Smooth muscle cell (in vitro differentiated cells): ENCODE data around the gene NANOS3. TPM values are rescaled to one million over a fixed set of nuclear protein-coding genes. Genes with fewer than 3 reads are reported as not detected.
A peak's percentile ranks its signal among the peaks of the same experiment; 100 is the strongest.
"Not testable (repeated sequence)": the region's sequence is repeated elsewhere in the genome, so short reads cannot be mapped to it uniquely, and the experiment has no call there.

Source experiments
- DNase-seq: peaks from one replicate; lab custom pipeline; 2025; ENCODE audit not compliant: unreplicated experiment; lab: John Stamatoyannopoulos, UW
- H2AFZ ChIP-seq: fragments of 200-600 bp; sonication (generic); 2 replicates; pipeline ENCODE4 v1.6.0; 2016; ENCODE audit warnings: antibody characterized with exemption, low read depth, mild to moderate bottlenecking
- H3F3A ChIP-seq: fragments of 200-600 bp; sonication (generic); 2 replicates; pipeline ENCODE4 v1.6.0; 2017; ENCODE audit warnings: antibody characterized with exemption, low read depth
- H3K27ac ChIP-seq: fragments of 200-600 bp; sonication (generic); 2 replicates; pipeline ENCODE4 v1.5.1; 2016; ENCODE audit warnings: low read depth, mild to moderate bottlenecking
- H3K27me3 ChIP-seq: fragments of 200-600 bp; sonication (generic); 2 replicates; pipeline ENCODE4 v1.6.1; 2016; ENCODE audit warnings: low read depth, mild to moderate bottlenecking
- H3K36me3 ChIP-seq: fragments of 200-600 bp; sonication (generic); 2 replicates; pipeline ENCODE4 v1.5.1; 2016; ENCODE audit warnings: low read depth
- H3K4me1 ChIP-seq: fragments of 200-600 bp; sonication (generic); 2 replicates; pipeline ENCODE4 v1.5.1; 2016; ENCODE audit warnings: low read depth
- H3K4me2 ChIP-seq: fragments of 200-600 bp; sonication (generic); 2 replicates; pipeline ENCODE4 v1.6.0; 2016; ENCODE audit warnings: mild to moderate bottlenecking
- H3K4me3 ChIP-seq: fragments of 200-600 bp; sonication (generic); 2 replicates; pipeline ENCODE4 v1.5.1; 2016; ENCODE audit warnings: mild to moderate bottlenecking
- H3K79me2 ChIP-seq: fragments of 200-600 bp; sonication (generic); 2 replicates; pipeline ENCODE4 v1.6.0; 2016; ENCODE audit warnings: low read depth, mild to moderate bottlenecking
- H3K9ac ChIP-seq: fragments of 200-600 bp; sonication (generic); 2 replicates; pipeline ENCODE4 v1.6.0; 2016; ENCODE audit warnings: low read depth
- H3K9me3 ChIP-seq: fragments of 200-600 bp; sonication (generic); replicated peaks from 2 replicates; pipeline ENCODE4 v1.5.1; 2016; ENCODE audit warnings: low read depth
- H4K20me1 ChIP-seq: fragments of 200-600 bp; sonication (generic); 2 replicates; pipeline ENCODE4 v1.6.0; 2016; ENCODE audit warnings: low read depth
- WGBS: methylation state at CpG from one replicate; pipeline ENCODE4 v1.1.7; 2016; ENCODE audit warnings: low lambda C conversion rate; 5-methylcytosine and 5-hydroxymethylcytosine counted together
- polyA plus RNA-seq: library from polyadenylated mRNA; unstranded; fragments of >200 nt; fragmentation: Nextera tagmentation; extraction: Ambion mirVana; gene quantifications from 2 replicates; pipeline ENCODE4 v1.2.1, GENCODE V29; 2016
- total RNA-seq: library from RNA; depleted of rRNA; stranded (reverse); fragments of >200 nt; gene quantifications from 2 replicates; pipeline ENCODE4 v1.2.3, GENCODE V29; 2014
- TF ChIP-seq, protein P1 (sequence below): fragments of 200-600 bp; sonication (generic); IDR thresholded peaks from 2 replicates; pipeline ENCODE4 v1.5.1; 2017; ENCODE audit warnings: borderline replicate concordance, mild to moderate bottlenecking, antibody characterized with exemption; ENCODE audit not compliant: insufficient read depth, poor library complexity, severe bottlenecking

Gene NANOS3
- total and polyA plus RNA-seq, 2 experiments from 2014 or later = 2.7 TPM; not detected in 1

- 21% methylated on average over 62 of the region's 66 CpGs for WGBS
- Histone ChIP-seq H3K36me3 (no peaks in the 10 kb centered on the region), H3K4me1 (peaks cover 33% of the 10 kb centered on the region), H4K20me1 (no peaks in the 10 kb centered on the region), H3K27ac (peak overlapping the region; percentile 100), H3F3A (peaks cover 62% of the 10 kb centered on the region), H2AFZ (no peak overlapping the region), H3K27me3 (no peaks in the 10 kb centered on the region), H3K79me2 (no peaks in the 10 kb centered on the region), H3K9me3 (no peaks in the 10 kb centered on the region), H3K4me3 (peak overlapping the region; percentile 17), H3K4me2 (peak overlapping the region; percentile 64), H3K9ac (peak overlapping the region; percentile 100)
- peak; percentile 64 for DNase-seq
- TF ChIP-seq, protein P1, sequence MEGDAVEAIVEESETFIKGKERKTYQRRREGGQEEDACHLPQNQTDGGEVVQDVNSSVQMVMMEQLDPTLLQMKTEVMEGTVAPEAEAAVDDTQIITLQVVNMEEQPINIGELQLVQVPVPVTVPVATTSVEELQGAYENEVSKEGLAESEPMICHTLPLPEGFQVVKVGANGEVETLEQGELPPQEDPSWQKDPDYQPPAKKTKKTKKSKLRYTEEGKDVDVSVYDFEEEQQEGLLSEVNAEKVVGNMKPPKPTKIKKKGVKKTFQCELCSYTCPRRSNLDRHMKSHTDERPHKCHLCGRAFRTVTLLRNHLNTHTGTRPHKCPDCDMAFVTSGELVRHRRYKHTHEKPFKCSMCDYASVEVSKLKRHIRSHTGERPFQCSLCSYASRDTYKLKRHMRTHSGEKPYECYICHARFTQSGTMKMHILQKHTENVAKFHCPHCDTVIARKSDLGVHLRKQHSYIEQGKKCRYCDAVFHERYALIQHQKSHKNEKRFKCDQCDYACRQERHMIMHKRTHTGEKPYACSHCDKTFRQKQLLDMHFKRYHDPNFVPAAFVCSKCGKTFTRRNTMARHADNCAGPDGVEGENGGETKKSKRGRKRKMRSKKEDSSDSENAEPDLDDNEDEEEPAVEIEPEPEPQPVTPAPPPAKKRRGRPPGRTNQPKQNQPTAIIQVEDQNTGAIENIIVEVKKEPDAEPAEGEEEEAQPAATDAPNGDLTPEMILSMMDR = no peak
Measured at GRCh38 chr19:13849991-13850909, 26.7 kb upstream of the NANOS3 start.

DNA sequence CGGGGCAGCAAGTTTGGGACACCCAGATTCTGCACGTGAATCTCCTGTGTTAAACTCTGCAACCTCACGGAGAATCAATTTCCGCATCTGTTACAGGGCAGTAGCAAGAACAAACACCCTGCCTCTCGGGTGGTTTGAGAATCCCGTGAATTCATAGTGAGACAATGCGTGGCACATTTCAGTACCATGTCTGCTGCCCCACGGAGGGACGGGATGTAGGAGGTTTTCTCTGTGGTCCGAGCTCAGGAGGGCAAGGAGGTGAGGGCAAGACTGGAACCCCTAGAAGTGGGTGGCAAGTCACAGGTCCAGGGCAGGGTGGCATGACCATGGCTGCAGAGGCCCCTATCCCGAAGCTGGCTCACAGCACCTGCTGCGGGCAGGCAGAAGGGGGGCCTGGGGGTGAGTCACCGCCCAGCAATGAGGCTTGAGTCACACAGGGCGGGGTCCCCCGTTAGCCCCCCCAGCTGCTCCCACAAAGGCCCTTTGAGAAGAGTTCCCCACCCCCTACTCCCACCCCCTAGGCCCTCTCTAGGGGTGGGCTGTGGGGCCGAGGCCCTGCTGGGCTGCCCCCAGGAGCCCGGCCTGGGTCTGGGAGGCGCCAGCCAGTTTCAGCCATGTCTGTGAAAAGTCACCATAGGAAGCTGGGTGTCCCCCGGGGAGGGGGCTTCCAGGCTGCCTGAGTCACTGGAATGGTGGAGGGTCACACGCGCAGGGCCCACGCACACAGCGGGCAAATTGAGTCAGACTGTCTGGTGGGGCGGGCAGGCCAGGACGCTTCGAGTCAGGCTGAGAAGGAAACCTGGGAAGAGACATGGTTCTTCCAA is 25.8 kb upstream of the NANOS3 start:
- H3K4me1 ChIP-seq = peaks cover 33% of the 10 kb centered on the region
- H3K27ac ChIP-seq = peak overlapping the region; percentile 100
- H3K9ac ChIP-seq = peak overlapping the region; percentile 100
- H3K79me2 ChIP-seq = no peaks in the 10 kb centered on the region
- H2AFZ ChIP-seq = no peak overlapping the region
- no peaks in the 10 kb centered on the region for H3K36me3 ChIP-seq
- no peaks in the 10 kb centered on the region for H3K27me3 ChIP-seq
- no peaks in the 10 kb centered on the region for H3K9me3 ChIP-seq
- peak overlapping the region; percentile 17 for H3K4me3 ChIP-seq
- TF ChIP-seq, protein P1 = no peak
- no peaks in the 10 kb centered on the region for H4K20me1 ChIP-seq
- peaks cover 55% of the 10 kb centered on the region for H3F3A ChIP-seq
- peak overlapping the region; percentile 73 for H3K4me2 ChIP-seq
- DNase-seq = peak; percentile 96
- WGBS = 16% methylated on average over 24 of the region's 26 CpGs

DNA sequence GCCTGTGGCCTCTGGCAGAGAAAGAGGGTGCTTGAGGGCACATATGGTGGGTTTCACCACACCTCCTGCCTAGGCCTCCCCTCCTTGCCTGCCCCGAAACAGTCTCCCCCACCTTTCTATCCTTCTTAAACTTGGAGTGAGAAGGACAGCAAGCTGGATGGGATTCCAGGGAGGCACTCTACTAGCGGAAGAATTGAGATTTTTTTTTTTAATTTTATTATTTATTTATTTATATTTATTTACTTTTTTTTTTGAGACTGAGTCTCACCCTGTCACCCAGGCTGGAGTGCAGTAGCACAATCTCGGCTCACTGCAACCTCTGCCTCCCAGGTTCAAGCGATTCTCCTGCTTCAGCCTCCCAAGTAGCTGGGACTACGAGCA is 25.2 kb upstream of the NANOS3 start:
- not testable (repeated sequence) for H3K27me3 ChIP-seq, H3K79me2 ChIP-seq, H3K4me3 ChIP-seq, DNase-seq, H3K9me3 ChIP-seq, H2AFZ ChIP-seq, H3K36me3 ChIP-seq, H4K20me1 ChIP-seq
- H3K27ac ChIP-seq = peak overlapping the region; percentile 100
- H3K4me2 ChIP-seq = peak overlapping the region; percentile 73
- peaks cover 53% of the 10 kb centered on the region for H3F3A ChIP-seq
- H3K9ac ChIP-seq = peak overlapping the region; percentile 100
- H3K4me1 ChIP-seq = peaks cover 31% of the 10 kb centered on the region
- 71% methylated on average over 5 of the region's 5 CpGs for WGBS

DNA sequence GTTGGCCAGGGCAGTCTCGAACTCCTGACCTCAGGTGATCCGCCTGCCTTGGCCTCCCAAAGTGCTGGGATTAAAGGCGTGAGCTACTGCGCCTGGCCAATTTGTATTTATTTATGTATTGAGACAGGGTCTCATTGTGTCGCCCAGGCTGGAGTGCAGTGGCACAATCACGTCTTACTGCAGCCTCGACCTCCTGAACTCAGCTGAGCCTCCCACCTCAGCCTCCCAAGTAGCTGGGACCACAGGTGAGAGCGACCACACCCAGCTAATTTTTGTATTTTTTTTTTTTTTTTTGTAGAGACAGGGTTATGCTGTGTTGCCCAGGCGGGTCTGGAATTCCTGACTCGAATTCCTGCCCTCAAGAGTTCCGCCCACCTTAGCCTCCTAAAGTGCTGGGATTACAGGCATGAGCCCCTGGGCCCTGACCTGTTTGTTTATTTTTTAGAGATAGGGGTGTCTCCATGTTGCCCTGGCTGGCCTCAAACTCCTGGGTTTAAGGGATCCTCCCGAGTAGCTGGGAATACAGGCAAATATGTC is 24.7 kb upstream of the NANOS3 start:
- 69% methylated on average over 12 of the region's 12 CpGs for WGBS
- not testable (repeated sequence) for H3K36me3 ChIP-seq, H3K27me3 ChIP-seq, DNase-seq, H3K79me2 ChIP-seq, H2AFZ ChIP-seq, H3K9me3 ChIP-seq, H4K20me1 ChIP-seq, H3K4me3 ChIP-seq
- peak overlapping the region; percentile 73 for H3K4me2 ChIP-seq
- peak overlapping the region; percentile 100 for H3K9ac ChIP-seq
- peak overlapping the region; percentile 100 for H3K27ac ChIP-seq
- peaks cover 53% of the 10 kb centered on the region for H3F3A ChIP-seq
- H3K4me1 ChIP-seq = peaks cover 27% of the 10 kb centered on the region
